IMR-90 (cell line): ENCODE data around the gene ADGRF1. TPM values are rescaled to one million over a fixed set of nuclear protein-coding genes. Genes with fewer than 3 reads are reported as not detected.
A peak's percentile ranks its signal among the peaks of the same experiment; 100 is the strongest.

Experiments
- ATAC-seq: fragments of 200-7000 bp; cut with Tn5 transposase; 2 replicates; pipeline ENCODE4 v1.9.1; 2020; ENCODE audit warnings: low read depth, mild to moderate bottlenecking, moderate library complexity
- Bru-seq: library from RNA; stranded (reverse); fragments of 400-500 nt; gene quantifications from one replicate; lab custom pipeline; 2021; lab: Mats Ljungman, UMichigan
- BruChase-seq, 2 experiments: library from RNA; stranded (reverse); fragments of 400-500 nt; gene quantifications; one replicate each; lab custom pipeline; 2021; lab: Mats Ljungman, UMichigan
- BruUV-seq: library from RNA; stranded (reverse); fragments of 400-500 nt; replicated peaks from 2 replicates; lab custom pipeline; 2021; lab: Mats Ljungman, UMichigan
- CTCF ChIA-PET: fragments of 300-600 bp; formaldehyde crosslinking; extraction: SDS; loops from one replicate; lab custom pipeline; 2021; ENCODE audit warnings: antibody characterized with exemption; lab: Yijun Ruan, JAX
- POLR2A ChIA-PET: fragments of 300-600 bp; sonication (Branson Sonifier 250); formaldehyde crosslinking; loops from one replicate; lab custom pipeline; 2022; ENCODE audit warnings: antibody characterized with exemption; ENCODE audit not compliant: unreplicated experiment; lab: Charles Lee
- DNase-seq: peaks from one replicate; pipeline ENCODE4 v3.0.0; 2013
- H2AFZ ChIP-seq: replicated peaks from 2 replicates; pipeline ENCODE3; 2013; ENCODE audit warnings: low read length, mild to moderate bottlenecking; ENCODE audit not compliant: poor library complexity
- H2AK5ac ChIP-seq: 2 replicates; pipeline ENCODE4 v1.6.1; 2013; ENCODE audit warnings: low read depth, low read length, inconsistent platforms
- H2AK9ac ChIP-seq: replicated peaks from 2 replicates; pipeline ENCODE3; 2013; ENCODE audit warnings: mild to moderate bottlenecking, low read depth, low read length, moderate library complexity; ENCODE audit not compliant: poor library complexity
- H2BK120ac ChIP-seq: 2 replicates; pipeline ENCODE4 v1.6.1; 2013; ENCODE audit warnings: low read depth, low read length, inconsistent platforms
- H2BK15ac ChIP-seq: 3 replicates; pipeline ENCODE4 v1.6.1; 2013; ENCODE audit warnings: low read depth, low read length, inconsistent platforms
- H2BK20ac ChIP-seq: 2 replicates; pipeline ENCODE4 v1.6.1; 2013; ENCODE audit warnings: low read depth, mild to moderate bottlenecking, inconsistent platforms, low read length, moderate library complexity
- H2BK5ac ChIP-seq: 2 replicates; pipeline ENCODE4 v1.6.1; 2013; ENCODE audit warnings: mild to moderate bottlenecking, low read depth, low read length, inconsistent platforms; ENCODE audit not compliant: poor library complexity, severe bottlenecking
- H3K14ac ChIP-seq: replicated peaks from 2 replicates; pipeline ENCODE4 v1.6.1; 2013; ENCODE audit warnings: low read depth, low read length, inconsistent platforms
- H3K18ac ChIP-seq: 2 replicates; pipeline ENCODE4 v1.6.1; 2013; ENCODE audit warnings: low read depth, low read length, control low read depth
- H3K23ac ChIP-seq: 2 replicates; pipeline ENCODE4 v1.6.1; 2013; ENCODE audit warnings: low read depth, low read length, inconsistent platforms
- H3K27ac ChIP-seq: 2 replicates; pipeline ENCODE4 v1.5.1; 2013; ENCODE audit warnings: mild to moderate bottlenecking, control low read depth, low read length; ENCODE audit not compliant: insufficient read depth
- H3K27me3 ChIP-seq: 2 replicates; pipeline ENCODE4 v1.6.1; 2013; ENCODE audit warnings: low read length; ENCODE audit not compliant: control insufficient read depth, insufficient read depth
- H3K36me3 ChIP-seq: 2 replicates; pipeline ENCODE4 v1.6.1; 2013; ENCODE audit warnings: low read length, mixed read lengths; ENCODE audit not compliant: control insufficient read depth, insufficient read depth
- H3K4ac ChIP-seq: 2 replicates; pipeline ENCODE4 v1.6.1; 2013; ENCODE audit warnings: low read depth, low read length, inconsistent platforms
- H3K4me1 ChIP-seq: 2 replicates; pipeline ENCODE4 v1.6.1; 2013; ENCODE audit warnings: low read length, mixed read lengths; ENCODE audit not compliant: control insufficient read depth, insufficient read depth
- H3K4me2 ChIP-seq: 2 replicates; pipeline ENCODE4 v1.6.1; 2013; ENCODE audit warnings: low read depth, mild to moderate bottlenecking, control low read depth, low read length, moderate library complexity
- H3K4me3 ChIP-seq: 2 replicates; pipeline ENCODE4 v1.5.1; 2013; ENCODE audit warnings: low read depth, mild to moderate bottlenecking, control low read depth, low read length, moderate library complexity; ENCODE audit not compliant: insufficient read depth
- H3K56ac ChIP-seq: 2 replicates; pipeline ENCODE4 v1.6.1; 2013; ENCODE audit warnings: low read length, inconsistent platforms; ENCODE audit not compliant: insufficient read depth; ENCODE audit errors: extremely low read depth
- H3K79me1 ChIP-seq, 2 experiments: 2 replicates each; pipeline ENCODE4 v1.6.1; 2013; ENCODE audit warnings: low read length in 2 of 2, inconsistent platforms in 1 of 2, low read depth in 1 of 2
- H3K9ac ChIP-seq: 2 replicates; pipeline ENCODE4 v1.6.1; 2013; ENCODE audit warnings: low read depth, low read length, control low read depth
- H3K9me1 ChIP-seq: 2 replicates; pipeline ENCODE4 v1.6.1; 2013; ENCODE audit warnings: low read length, inconsistent platforms; ENCODE audit not compliant: insufficient read depth
- H3K9me3 ChIP-seq: 2 replicates; pipeline ENCODE4 v1.6.1; 2013; ENCODE audit warnings: low read length; ENCODE audit not compliant: control insufficient read depth, insufficient read depth
- H4K20me1 ChIP-seq: 2 replicates; pipeline ENCODE4 v1.6.1; 2013; ENCODE audit warnings: low read length, inconsistent platforms; ENCODE audit not compliant: insufficient read depth
- H4K5ac ChIP-seq: 2 replicates; pipeline ENCODE4 v1.6.1; 2013; ENCODE audit warnings: mild to moderate bottlenecking, low read depth, low read length, control low read depth
- H4K8ac ChIP-seq, 2 experiments: 2 replicates each; pipeline ENCODE4 v1.6.1; 2013; ENCODE audit warnings: low read depth in 2 of 2, low read length in 2 of 2, control low read depth in 1 of 2, inconsistent platforms in 1 of 2
- H4K91ac ChIP-seq: 2 replicates; pipeline ENCODE4 v1.6.1; 2013; ENCODE audit warnings: low read depth, low read length, inconsistent platforms; ENCODE audit not compliant: insufficient read depth
- BHLHE40 ChIP-seq: fragments of 150-350 bp; IDR thresholded peaks from 2 replicates; pipeline ENCODE4 v1.6.1; 2016; ENCODE audit warnings: mild to moderate bottlenecking, low read depth, low read length
- CEBPB ChIP-seq: IDR thresholded peaks from 2 replicates; pipeline ENCODE4 v1.6.1; 2012; ENCODE audit warnings: low read depth, low read length, improper control_type of control experiment
- CHD1 ChIP-seq: IDR thresholded peaks from 2 replicates; pipeline ENCODE4 v1.6.1; 2012; ENCODE audit warnings: low read depth, low read length, improper control_type of control experiment
- CTCF ChIP-seq: conservative IDR thresholded peaks from 2 replicates; pipeline ENCODE4 v1.5.1; 2012; ENCODE audit warnings: mild to moderate bottlenecking, low read depth, low read length, improper control_type of control experiment
- ELK1 ChIP-seq: fragments of 150-350 bp; IDR thresholded peaks from 2 replicates; pipeline ENCODE4 v1.6.1; 2016; ENCODE audit warnings: low read depth, mild to moderate bottlenecking, low read length, moderate library complexity, borderline replicate concordance
- FOS ChIP-seq: fragments of 150-350 bp; IDR thresholded peaks from 2 replicates; pipeline ENCODE4 v1.6.1; 2016; ENCODE audit warnings: low read depth, low read length
- MAFK ChIP-seq: IDR thresholded peaks from 2 replicates; pipeline ENCODE4 v1.6.1; 2012; ENCODE audit warnings: low read depth, low read length, improper control_type of control experiment
- MAZ ChIP-seq: IDR thresholded peaks from 2 replicates; pipeline ENCODE4 v1.6.1; 2012; ENCODE audit warnings: low read depth, mild to moderate bottlenecking, low read length, improper control_type of control experiment, moderate library complexity, borderline replicate concordance
- MXI1 ChIP-seq: IDR thresholded peaks from 2 replicates; pipeline ENCODE4 v1.6.1; 2012; ENCODE audit warnings: low read depth, mild to moderate bottlenecking, low read length, moderate library complexity, borderline replicate concordance
- NFE2L2 ChIP-seq: fragments of 150-350 bp; IDR thresholded peaks from 2 replicates; pipeline ENCODE4 v1.6.1; 2016; ENCODE audit warnings: low read depth, mild to moderate bottlenecking, low read length
- POLR2A ChIP-seq: IDR thresholded peaks from 2 replicates; pipeline ENCODE4 v1.6.1; 2012; ENCODE audit warnings: mild to moderate bottlenecking, low read depth, low read length
- RAD21 ChIP-seq: IDR thresholded peaks from 2 replicates; pipeline ENCODE4 v1.6.1; 2012; ENCODE audit warnings: low read length, improper control_type of control experiment
- RCOR1 ChIP-seq: IDR thresholded peaks from 2 replicates; pipeline ENCODE4 v1.6.1; 2012; ENCODE audit warnings: mild to moderate bottlenecking, low read length, improper control_type of control experiment; ENCODE audit not compliant: insufficient replicate concordance
- SMC3 ChIP-seq: fragments of 150-350 bp; IDR thresholded peaks from 2 replicates; pipeline ENCODE4 v1.6.1; 2016; ENCODE audit warnings: low read depth, mild to moderate bottlenecking, antibody characterized with exemption, low read length, moderate library complexity
- USF2 ChIP-seq: fragments of 150-350 bp; IDR thresholded peaks from 2 replicates; pipeline ENCODE4 v1.6.1; 2017; ENCODE audit warnings: mild to moderate bottlenecking, antibody characterized with exemption, low read length, low read depth
- WGBS, 2 experiments: methylation state at CpG; one replicate each; pipeline versions ENCODE4 v1.1.5 to v1.1.7; 2013; ENCODE audit warnings: missing lambda C conversion rate in 2 of 2; ENCODE audit not compliant: insufficient read length in 1 of 2; ENCODE audit errors: extremely low coverage in 2 of 2; 5-methylcytosine and 5-hydroxymethylcytosine counted together
- dilution Hi-C: fragments of 300-500 bp; cut with HindIII; formaldehyde crosslinking; loops from one replicate; pipeline ENCODE4 v1.14.3; 2018; ENCODE audit warnings: low sequenced_read_pairs; ENCODE audit not compliant: unreplicated experiment
- in situ Hi-C: fragments of 300-500 bp; cut with MboI; formaldehyde crosslinking; loops from 3 replicates; pipeline ENCODE4 v1.14.3; 2019; ENCODE audit warnings: low sequenced_read_pairs, inconsistent platforms, mixed read lengths
- intact Hi-C: fragments of 100-400 bp; cut with micrococcal nuclease; formaldehyde crosslinking; loops from 2 replicates; pipeline ENCODE4 v1.10.0; 2022
- long read RNA-seq: library from polyadenylated mRNA; unstranded; transcript quantifications from one replicate; pipeline ENCODE4 v2.0.0, GENCODE V29; 2021; ENCODE audit not compliant: unreplicated experiment
- polyA plus RNA-seq, 3 experiments: library from polyadenylated mRNA; depleted of rRNA; stranded (reverse); fragments of >200 nt; gene quantifications; 2 replicates each; pipeline ENCODE4 v1.2.3, GENCODE V29; 2012; ENCODE audit warnings: low replicate concordance in 1 of 3
- total RNA-seq: library from RNA; depleted of rRNA; stranded (reverse); fragments of >200 nt; gene quantifications from 2 replicates; pipeline ENCODE4 v1.2.3, GENCODE V29; 2012; rRNA removed

The ADGRF1 gene
- not detected in 2 replicates for total RNA-seq
- polyA plus RNA-seq (2012; rRNA removed), result not detected in 2 replicates
- polyA plus RNA-seq (2012; cell fraction: cytosol; rRNA removed), result not detected in 2 replicates
- not detected in 2 replicates for polyA plus RNA-seq (2012; cell fraction: nucleus; rRNA removed; ENCODE audit: low replicate concordance)
- percentile 14 among the genes with signal in this experiment for Bru-seq, nascent RNA
- BruChase-seq, experiment 1, labeled RNA remaining after a 6-hour chase, result percentile 17 among the genes with signal in this experiment
- BruChase-seq, experiment 2, labeled RNA remaining after a 2-hour chase, result percentile 16 among the genes with signal in this experiment
- long read RNA-seq, result 0 reads

- H3K4ac ChIP-seq, result no peak within 1 kb of the TSS
- H3K27ac ChIP-seq, result no peak within 1 kb of the TSS
- DNase-seq, result no peak
- no peaks in the 10 kb centered on the region for H3K79me1 ChIP-seq
- H3K27me3 ChIP-seq, result no peaks in the 10 kb centered on the region; the same call in 1 of the 2 replicates
- ATAC-seq, result no peak
- no peaks in the 10 kb centered on the region for H3K9me3 ChIP-seq
- intact Hi-C loops, result no loop called here
- H3K23ac ChIP-seq, result no peak within 1 kb of the TSS
- no peak within 1 kb of the TSS for H4K8ac ChIP-seq
- no peak within 1 kb of the TSS for H2AK9ac ChIP-seq
- H2AK5ac ChIP-seq, result no peak within 1 kb of the TSS
- H4K5ac ChIP-seq, result no peak within 1 kb of the TSS
- H4K91ac ChIP-seq, result no peak within 1 kb of the TSS
- H3K9ac ChIP-seq, result no peak within 1 kb of the TSS
- no peak within 1 kb of the TSS for H2BK20ac ChIP-seq
- ChIA-PET POLR2A (no interaction called here), CTCF (no interaction called here)
- no peaks in the 10 kb centered on the region for H3K4me1 ChIP-seq
- H3K9me1 ChIP-seq, result no peaks in the 10 kb centered on the region
- in situ Hi-C loops, result loop anchor here (10.0 kb wide), 1 partner anchor 198 kb away; no protein-coding TSS in a partner anchor
- no peak within 1 kb of the TSS for H3K4me3 ChIP-seq
- WGBS, 2 experiments, result no CpG with 5 or more reads among the region's 3 CpGs
- no peaks in the 10 kb centered on the region for H3K36me3 ChIP-seq
- H2BK120ac ChIP-seq, result no peak within 1 kb of the TSS
- dilution Hi-C loops, result no loop called here
- no peak within 1 kb of the TSS for H2BK15ac ChIP-seq
- no peak within 1 kb of the TSS for H2BK5ac ChIP-seq
- no peak within 1 kb of the TSS for H3K14ac ChIP-seq
- BruUV-seq, result no TSS peak
- no peak within 1 kb of the TSS for H3K4me2 ChIP-seq
- H2AFZ ChIP-seq, result no peak within 1 kb of the TSS
- H3K56ac ChIP-seq, result no peak within 1 kb of the TSS
- no peaks in the 10 kb centered on the region for H4K20me1 ChIP-seq
- no peak within 1 kb of the TSS for H3K18ac ChIP-seq
- TF ChIP-seq NFE2L2 (no peak), CEBPB (no peak), MAZ (no peak), POLR2A (no peak), CHD1 (no peak), RAD21 (no peak), SMC3 (no peak), MAFK (no peak), CTCF (no peak), USF2 (no peak), FOS (no peak), RCOR1 (no peak), BHLHE40 (no peak), MXI1 (no peak), ELK1 (no peak)
Observed at GRCh38 chr6:47042275-47042791, at the start of gene ADGRF1. Gene ADGRF1, minus strand, starts transcription at chr6:47042332. Its CDS starts 13,271 bp downstream, at chr6:47029061.
